ENCODE data around the gene STK16.

Gene STK16

DNA sequence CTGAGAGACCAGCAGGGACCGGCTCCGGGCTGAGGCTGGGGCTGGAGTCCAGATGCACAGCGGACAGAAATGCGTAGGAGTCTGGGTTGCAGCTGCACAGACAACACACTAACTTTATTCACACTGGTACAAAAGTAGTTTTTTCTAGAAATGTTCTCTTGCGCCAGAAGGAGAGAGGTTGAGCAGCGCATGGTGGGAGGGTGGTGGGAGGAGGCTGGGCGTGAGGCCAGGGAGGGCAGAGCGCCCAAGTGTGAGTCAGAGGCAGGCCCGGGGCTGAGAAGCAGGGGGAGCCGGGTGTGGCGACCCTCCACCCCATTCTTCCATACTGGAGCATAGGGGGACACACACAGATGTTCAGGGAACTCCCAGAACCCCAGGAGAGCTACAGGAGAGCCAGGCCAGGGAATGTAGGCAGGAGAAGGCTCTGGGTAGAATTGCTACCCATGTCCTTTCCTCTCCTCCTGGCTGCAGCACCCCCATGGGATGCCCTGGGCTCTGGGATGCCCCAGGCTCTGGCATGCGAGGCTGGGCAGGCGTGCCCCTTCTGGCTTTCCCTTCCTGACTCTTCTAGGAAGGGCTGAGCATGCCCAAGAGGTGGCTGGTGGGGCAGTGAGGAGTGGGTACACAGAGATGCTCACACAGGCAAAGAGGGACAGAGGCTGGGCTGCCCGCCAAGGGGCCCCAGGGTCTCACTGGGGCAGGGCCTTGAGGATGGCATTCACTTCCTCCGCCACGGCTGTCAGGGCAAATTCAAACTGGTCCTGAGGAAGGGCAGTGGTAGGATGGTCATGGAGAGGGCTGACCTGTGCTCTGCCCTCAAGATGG lies 44.5 kb downstream of the STK16 start:
- DNase-seq = peak; percentile 13

DNA sequence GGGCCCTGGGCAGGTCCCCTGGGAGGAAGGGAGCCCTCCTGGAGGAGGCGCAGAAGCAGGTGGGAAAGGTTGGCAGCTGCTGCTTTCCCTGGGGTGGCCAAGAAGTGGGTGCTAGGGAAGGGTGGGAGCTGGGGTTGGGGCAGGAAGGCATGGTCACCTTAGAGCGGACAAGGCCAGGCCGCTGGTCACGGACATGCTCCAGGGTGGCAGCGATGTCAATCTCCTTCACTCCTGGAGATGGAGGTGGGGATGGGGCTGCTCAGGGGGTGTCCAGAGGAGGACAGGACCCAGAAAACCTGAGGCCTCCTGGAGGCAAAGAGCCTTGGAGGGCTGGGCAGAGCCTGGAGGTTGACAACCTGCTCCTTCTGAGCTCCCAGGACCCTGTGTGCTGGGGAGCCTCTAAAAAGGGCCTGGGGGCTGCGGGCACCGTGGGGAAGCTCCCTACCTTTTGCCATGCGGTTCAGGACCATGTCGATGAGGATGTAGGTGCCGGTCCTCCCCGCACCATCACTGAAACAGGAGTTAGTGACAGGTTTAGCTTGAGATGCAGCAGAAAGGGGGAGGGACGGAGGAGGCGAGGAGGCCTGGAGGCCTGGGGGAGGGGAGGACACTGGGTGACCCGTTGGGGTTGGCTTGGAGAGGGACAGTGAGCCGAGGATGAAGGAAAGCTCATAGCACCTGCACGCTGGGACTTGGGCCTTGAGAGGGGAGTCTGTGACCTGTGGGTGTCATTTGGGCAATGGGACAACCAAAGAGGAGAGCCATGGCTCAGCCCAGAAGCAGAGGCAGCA lies 45.3 kb downstream of the STK16 start:
- DNase-seq = no peak

DNA sequence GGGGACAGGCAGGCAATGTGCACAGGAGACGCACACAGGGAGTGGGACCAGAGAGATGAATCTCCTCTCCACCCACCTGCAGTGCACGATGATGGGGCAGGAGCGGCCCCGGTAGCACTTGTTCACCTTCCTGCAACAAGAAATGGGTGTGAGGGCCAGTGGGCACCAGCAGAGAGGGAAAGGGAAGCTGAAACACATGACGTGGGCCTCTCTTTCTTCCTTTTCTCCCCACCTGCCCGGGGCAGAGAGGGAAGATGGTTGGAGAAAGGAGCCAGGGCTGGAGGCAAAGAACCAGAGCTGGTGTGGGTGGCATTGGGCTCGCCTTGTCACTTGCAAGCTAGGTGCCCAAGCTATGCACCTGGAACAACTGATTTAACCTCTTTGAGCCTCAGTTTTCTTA lies 46.1 kb downstream of the STK16 start:
- no peak for DNase-seq

DNA sequence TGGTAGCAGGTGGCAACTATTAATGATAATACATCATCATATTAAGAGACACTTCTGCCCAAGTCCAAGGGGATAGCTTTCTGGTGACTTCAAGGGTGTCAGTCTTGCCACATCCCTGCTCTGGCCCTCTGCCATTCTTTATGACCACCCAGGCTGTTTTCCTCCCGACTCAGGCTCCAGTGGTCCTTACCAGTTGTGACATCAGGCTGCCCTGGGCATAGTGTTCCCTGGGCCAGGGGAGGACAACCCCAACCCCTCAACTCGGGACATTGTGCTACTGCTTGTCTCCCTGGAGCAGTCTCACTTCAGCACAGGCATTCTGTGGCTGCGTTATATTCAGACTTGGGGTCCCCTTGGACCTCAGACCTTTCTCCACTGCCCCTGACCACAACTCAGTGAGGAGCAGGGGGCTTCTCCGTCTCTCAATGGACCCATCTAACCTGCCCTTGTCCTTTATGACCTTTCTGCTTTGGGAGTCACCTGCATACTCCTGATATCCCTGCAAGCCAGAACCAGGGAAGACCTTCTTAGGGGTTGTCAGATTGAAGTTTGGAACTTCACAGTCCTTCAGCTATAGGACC lies 46.7 kb downstream of the STK16 start:
- no peak for DNase-seq

DNA sequence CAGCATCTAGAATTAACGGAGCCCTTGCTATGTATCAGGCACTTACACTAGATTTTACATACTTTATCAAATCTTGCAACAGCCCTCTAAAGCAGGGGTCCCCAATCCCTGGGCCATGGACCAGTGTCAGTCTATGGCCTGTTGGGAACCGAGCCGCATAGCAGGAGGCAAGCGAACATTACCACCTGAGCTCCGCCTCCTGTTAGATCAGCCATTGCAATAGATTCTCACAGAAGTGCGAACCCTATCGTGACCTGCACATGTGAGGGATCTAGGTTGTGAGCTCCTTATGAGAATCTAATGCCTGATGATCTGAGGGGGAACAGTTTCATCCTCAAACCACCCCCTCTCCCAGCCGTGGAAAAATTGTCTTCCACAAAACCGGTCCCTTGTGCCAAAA lies 47.3 kb downstream of the STK16 start:
- peak; percentile 10 for DNase-seq

DNA sequence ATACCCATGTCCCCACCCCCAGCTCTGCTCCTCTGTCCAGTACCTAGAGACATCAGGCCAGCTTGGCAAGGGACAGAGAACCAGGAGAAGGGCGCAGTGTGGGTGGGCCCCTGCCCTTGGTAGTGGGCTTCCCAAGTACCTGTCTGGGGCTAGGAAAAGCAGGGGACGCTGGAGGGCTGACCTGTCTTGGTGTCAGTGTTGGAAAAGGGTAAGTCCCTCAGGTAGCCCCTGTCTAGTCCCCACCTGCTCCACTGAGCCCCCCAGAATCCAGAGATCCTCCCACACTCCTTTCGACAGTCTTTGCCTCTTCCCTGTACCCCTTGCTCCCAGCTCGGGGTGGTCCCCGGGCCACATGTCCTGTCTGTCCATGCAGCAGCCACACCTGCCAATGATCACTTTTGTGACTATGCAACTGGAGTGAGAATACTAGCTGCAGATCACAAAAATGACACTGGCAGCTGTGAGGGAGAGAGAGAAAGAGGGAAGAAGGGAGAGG lies 48.5 kb downstream of the STK16 start:
- peak; percentile 13 for DNase-seq

DNA sequence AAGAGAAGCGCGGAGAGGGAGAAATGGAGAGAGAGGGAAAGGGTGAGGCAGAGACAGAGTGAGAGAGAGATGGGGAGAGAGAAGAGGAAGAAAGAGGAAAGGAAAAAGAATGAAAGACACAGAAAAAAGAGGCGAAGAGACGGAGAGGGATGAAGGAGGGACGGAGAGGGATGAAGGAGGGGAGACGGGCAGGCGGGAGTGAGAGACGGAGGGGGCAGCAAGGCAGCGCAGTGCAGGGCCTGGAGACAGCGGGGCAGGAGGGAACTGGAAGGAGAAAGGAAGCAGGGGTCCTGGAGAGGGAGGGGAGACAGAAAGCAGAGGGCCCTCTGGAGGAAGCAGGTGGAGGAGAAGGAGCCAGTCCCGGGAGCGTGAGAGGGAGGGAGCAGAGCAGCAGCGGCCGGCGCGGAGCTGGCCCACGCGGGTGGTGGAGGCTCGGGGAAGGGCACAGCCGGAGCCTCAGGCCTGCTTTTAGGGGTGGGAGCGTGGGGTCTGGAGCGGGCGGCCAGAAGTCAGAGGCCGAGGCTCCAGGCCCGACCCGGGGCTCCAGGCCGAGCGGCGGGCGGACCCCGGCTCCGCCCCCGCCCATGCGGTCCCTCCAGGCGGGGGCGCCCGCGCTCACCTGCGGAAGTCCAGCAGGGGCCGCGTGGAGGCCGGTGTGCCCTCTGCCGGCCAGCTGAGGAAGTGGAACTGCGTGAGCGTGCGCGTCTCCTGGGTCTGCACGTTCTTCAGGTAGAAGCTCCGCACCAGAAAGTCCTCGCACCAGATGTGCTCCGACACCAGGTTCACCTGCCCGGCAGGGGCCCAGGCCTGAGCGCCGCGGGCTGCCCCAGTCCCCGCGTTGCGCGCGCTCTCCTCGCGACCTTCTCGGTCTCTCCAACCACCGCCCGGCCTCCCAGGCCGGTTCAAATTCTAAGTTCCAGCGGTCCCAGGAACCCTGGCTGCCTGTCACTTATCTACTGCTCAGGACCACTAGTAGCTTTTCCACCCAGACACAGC lies 49.4 kb downstream of the STK16 start:
- peak; percentile 92 for DNase-seq

DNA sequence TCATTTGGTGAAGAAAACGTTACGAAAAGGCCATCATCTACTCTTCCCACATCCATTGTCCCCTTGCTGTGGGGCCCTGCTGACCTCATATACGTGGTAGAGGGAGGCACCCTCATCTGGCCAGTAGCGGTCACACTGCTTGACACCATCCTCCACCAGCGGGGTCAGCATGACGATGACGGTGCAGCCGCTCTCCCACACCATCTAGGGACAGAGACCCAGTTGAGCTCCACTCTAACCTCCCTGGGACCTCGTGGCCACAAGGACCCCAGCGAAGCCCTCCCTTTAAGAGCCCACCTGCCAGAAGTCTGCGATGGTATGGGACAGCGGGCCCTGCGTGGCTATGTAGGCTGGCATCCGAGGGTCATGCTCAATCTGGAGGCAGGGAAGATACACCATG lies 50.9 kb downstream of the STK16 start:
- no peak for DNase-seq

DNA sequence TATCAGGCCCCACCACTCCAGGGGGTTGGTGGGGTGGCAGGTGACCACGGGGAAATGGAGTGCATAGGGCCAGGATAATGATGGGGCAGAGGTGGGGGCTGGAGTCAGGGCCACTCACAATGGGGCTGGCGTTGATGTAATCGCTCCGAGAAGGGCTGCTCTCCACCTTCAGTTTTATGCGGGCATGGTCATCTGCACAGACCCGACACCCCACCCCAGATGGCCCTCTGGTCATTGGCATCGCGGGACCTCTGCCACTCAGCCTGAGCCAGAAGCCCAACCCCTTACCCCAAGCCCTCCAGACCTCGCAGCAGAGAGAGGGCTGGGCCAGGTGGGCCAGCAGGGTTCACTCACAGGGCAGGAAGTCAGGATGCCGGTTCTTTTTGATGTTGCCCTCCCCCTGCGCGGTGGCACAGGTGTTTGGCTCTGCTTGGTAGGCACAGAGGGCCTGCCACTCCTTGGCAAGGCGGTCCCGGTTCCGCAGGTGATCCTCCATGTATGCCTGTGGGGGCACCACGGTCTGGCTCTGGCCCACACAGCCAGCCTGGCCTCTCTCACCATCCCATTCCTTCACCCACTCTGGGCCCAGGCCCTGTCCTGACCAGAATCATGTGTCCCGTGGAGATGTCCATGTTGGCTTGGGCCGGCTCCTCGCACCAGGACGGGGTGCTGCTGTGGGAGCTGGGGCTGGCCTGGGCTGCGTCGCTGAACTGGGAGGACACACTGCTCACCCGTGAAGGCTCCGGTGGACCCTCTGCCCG lies 51.5 kb downstream of the STK16 start:
- no peak for DNase-seq

DNA sequence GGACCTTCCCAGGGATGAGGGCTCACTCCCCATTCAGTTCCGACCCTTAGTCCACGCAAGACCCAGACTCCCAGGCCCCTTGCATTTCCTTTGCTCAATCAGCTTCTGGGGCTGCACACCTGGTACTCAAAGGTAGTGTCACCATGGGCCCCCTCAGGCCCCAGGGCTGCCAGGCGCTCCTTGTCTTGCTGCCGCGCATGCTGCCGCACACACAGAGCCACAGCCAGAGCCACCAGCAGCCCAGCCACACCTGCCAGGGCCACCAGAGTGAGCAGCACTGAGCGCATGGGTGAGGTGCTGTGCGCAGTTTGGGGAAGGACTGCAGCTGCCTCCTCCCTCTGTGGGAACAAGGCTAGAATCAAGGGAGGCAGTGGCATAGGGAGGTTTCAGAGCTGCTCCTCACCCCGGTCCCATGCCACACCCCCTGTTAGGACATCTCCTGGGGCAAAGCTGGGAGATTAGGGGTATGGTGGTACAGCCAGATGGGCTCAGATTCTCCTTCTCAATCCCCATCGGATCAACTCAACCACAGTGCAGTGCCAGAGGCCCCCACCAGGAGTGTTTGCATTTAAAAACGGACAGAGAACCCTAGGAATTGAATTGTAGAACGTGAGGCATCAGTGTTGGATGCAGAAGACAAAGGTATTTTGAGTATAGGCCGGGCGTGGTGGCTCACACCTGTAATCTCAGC lies 52.6 kb downstream of the STK16 start:
- DNase-seq = no peak

DNA sequence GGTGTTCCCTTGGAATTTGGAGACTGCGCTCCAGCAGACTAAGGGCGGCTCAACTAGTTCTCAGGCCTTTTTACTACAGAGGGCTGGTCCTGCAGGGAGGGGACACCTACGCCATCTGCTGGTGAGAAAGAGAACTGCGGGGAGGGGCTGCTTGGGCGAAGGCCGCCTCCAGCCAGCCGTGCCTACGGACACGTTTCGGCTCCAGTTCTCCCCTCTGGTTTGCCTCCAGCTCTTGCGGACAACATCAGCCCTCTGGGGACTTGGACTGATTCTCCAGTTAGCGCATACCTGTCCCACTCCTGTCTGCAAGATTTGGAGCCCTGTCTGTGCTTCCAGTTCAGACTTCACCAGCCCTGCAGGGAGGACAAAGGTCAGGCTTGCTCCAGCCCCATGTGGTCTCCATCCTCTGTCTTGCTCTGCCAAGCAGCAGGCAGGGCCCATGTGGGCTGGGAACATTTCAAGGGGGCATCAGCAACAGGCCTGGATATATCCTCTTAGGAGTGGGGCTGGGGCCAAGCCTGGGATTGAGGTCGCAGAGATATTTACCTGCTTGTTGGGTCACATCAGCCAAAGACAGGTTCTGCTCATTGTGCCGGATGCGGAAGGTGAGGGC lies 53.6 kb downstream of the STK16 start:
- DNase-seq = peak; percentile 91

DNA sequence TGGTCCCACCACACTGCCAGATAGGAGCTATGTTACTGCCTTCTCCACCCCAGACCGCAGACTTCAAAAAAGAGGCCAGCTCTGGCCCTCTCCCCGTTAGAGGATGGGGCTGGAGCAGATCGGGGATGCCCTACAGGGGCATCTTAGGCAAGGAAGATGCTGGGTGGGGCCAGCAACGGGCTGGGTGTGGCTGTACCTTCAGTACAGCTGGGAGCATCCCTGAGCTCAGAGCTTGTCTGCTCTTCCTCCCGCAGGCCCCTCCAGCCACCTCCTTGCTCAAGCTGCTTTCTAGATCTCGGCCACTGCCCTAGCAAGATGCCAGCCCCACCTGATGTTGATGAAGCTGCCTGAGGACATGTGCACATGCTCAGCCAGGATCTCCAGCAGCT lies 54.1 kb downstream of the STK16 start:
- DNase-seq = no peak

All from activated T-cell treated with anti-CD3 and anti-CD28 coated beads, Interleukin-2, amount 50 U/mL, for 1 hour (primary cell).